NB4 (cell line): ENCODE data around the gene KDR.

Experiments
- CTCF ChIP-seq: IDR thresholded peaks from one replicate; pipeline ENCODE4 v1.5.1; 2012; ENCODE audit warnings: low read depth, low read length
- POLR2A ChIP-seq: IDR thresholded peaks from 2 replicates; pipeline ENCODE4 v1.6.1; 2011; ENCODE audit warnings: mild to moderate bottlenecking; ENCODE audit not compliant: insufficient read length; ENCODE audit errors: extremely low read depth

DNA sequence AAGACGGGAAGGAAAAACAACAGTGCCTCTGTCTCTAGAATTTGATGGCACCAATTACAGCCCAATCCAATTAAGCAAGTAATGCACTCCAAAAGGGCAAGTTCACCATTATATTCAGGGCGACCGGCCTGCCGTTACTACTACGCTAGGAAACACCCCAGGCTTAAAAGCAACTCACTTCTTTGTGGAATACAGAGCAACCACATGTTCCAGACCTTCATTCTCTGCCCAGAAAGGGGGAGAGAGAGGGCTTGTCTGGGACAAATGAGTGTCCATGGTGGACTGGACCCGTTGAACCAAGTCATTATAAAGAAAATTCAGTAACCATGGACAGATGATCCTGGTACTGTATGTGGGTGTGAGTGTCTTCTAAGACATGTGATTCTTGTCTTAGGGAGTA is 1.6 kb downstream of the KDR start:
- TF ChIP-seq CTCF (no peak), POLR2A (no peak)
